Trophoblast cell (in vitro differentiated cells and primary cell): ENCODE data around the gene IDNK.

Experiments used
- DNase-seq, 2 donors: peaks; one replicate each; pipeline ENCODE4 v3.0.0-alpha.2; 2016
- H2AFZ ChIP-seq: 2 replicates; pipeline ENCODE4 v1.6.1; 2013; ENCODE audit warnings: low read length, moderate library complexity, mild to moderate bottlenecking; ENCODE audit not compliant: insufficient read depth, poor library complexity
- H2AK5ac ChIP-seq: 2 replicates; pipeline ENCODE4 v1.6.1; 2013; ENCODE audit warnings: mild to moderate bottlenecking, low read length
- H2BK120ac ChIP-seq: 2 replicates; pipeline ENCODE4 v1.6.1; 2013; ENCODE audit warnings: low read length, mild to moderate bottlenecking, moderate library complexity; ENCODE audit not compliant: insufficient read depth, poor library complexity
- H2BK12ac ChIP-seq: 2 replicates; pipeline ENCODE4 v1.6.1; 2013; ENCODE audit warnings: mild to moderate bottlenecking, low read length, moderate library complexity
- H2BK5ac ChIP-seq: 2 replicates; pipeline ENCODE4 v1.6.1; 2013; ENCODE audit warnings: low read length, low read depth, moderate library complexity, mild to moderate bottlenecking; ENCODE audit not compliant: poor library complexity
- H3K14ac ChIP-seq: 2 replicates; pipeline ENCODE4 v1.6.1; 2013; ENCODE audit warnings: mild to moderate bottlenecking, low read length
- H3K18ac ChIP-seq: 2 replicates; pipeline ENCODE4 v1.6.1; 2013; ENCODE audit warnings: mild to moderate bottlenecking, low read length
- H3K23ac ChIP-seq: 2 replicates; pipeline ENCODE4 v1.6.1; 2013; ENCODE audit warnings: low read length
- H3K27ac ChIP-seq: 2 replicates; pipeline ENCODE4 v1.5.1; 2013; ENCODE audit warnings: low read depth, mild to moderate bottlenecking, inconsistent platforms, low read length, moderate library complexity
- H3K27me3 ChIP-seq: 2 replicates; pipeline ENCODE4 v1.6.1; 2013; ENCODE audit warnings: inconsistent platforms, mild to moderate bottlenecking, low read length, moderate library complexity; ENCODE audit not compliant: insufficient read depth
- H3K36me3 ChIP-seq, 2 experiments: 1 replicate in 1 of 2; 2 replicates in 1 of 2; pipeline ENCODE4 v1.6.1; 2013; ENCODE audit warnings: low read length in 2 of 2, mild to moderate bottlenecking in 2 of 2, moderate library complexity in 1 of 2; ENCODE audit not compliant: insufficient read depth in 2 of 2, control insufficient read depth in 1 of 2
- H3K4ac ChIP-seq: 2 replicates; pipeline ENCODE4 v1.6.1; 2013; ENCODE audit warnings: low read depth, mild to moderate bottlenecking, low read length, moderate library complexity
- H3K4me1 ChIP-seq, 2 experiments: 1 replicate in 1 of 2; 2 replicates in 1 of 2; pipeline ENCODE4 v1.6.1; 2013; ENCODE audit warnings: low read length in 2 of 2, mild to moderate bottlenecking in 2 of 2, moderate library complexity in 1 of 2; ENCODE audit not compliant: insufficient read depth in 2 of 2, control insufficient read depth in 1 of 2
- H3K4me2 ChIP-seq: 2 replicates; pipeline ENCODE4 v1.6.1; 2013; ENCODE audit warnings: inconsistent platforms, mild to moderate bottlenecking, low read length, moderate library complexity
- H3K4me3 ChIP-seq: 2 replicates; pipeline ENCODE4 v1.5.1; 2013; ENCODE audit warnings: mild to moderate bottlenecking, low read depth, low read length, inconsistent platforms
- H3K79me1 ChIP-seq: one replicate; pipeline ENCODE4 v1.6.1; 2013; ENCODE audit warnings: low read length
- H3K79me2 ChIP-seq: 2 replicates; pipeline ENCODE4 v1.6.1; 2013; ENCODE audit warnings: low read length, mild to moderate bottlenecking; ENCODE audit not compliant: control insufficient read depth, insufficient read depth, poor library complexity
- H3K9ac ChIP-seq: 2 replicates; pipeline ENCODE4 v1.6.1; 2013; ENCODE audit warnings: mild to moderate bottlenecking, low read length
- H3K9me3 ChIP-seq: 2 replicates; pipeline ENCODE4 v1.6.1; 2013; ENCODE audit warnings: low read depth, mild to moderate bottlenecking, control low read depth, inconsistent platforms, low read length; ENCODE audit not compliant: insufficient read depth
- H4K12ac ChIP-seq: 2 replicates; pipeline ENCODE4 v1.6.1; 2013; ENCODE audit warnings: low read depth, mild to moderate bottlenecking, low read length, moderate library complexity
- H4K8ac ChIP-seq: 2 replicates; pipeline ENCODE4 v1.6.1; 2013; ENCODE audit warnings: low read depth, mild to moderate bottlenecking, low read length, moderate library complexity
- H4K91ac ChIP-seq: one replicate; pipeline ENCODE4 v1.6.1; 2013; ENCODE audit warnings: low read depth, mild to moderate bottlenecking, low read length, moderate library complexity
- WGBS: extraction: QIAGEN DNeasy Blood & Tissue Kit; methylation state at CpG from one replicate; pipeline ENCODE4 v1.1.7; 2013; ENCODE audit warnings: missing lambda C conversion rate; ENCODE audit not compliant: insufficient read length, insufficient coverage; ENCODE audit errors: extremely low coverage; 5-methylcytosine and 5-hydroxymethylcytosine counted together

The IDNK gene

GRCh38 chr9:83677596-83677995, 54.7 kb downstream of the IDNK start:
- H3K27ac ChIP-seq: no peak overlapping the region
- no peak overlapping the region for H2BK5ac ChIP-seq
- H4K91ac ChIP-seq: no peak overlapping the region
- H2BK120ac ChIP-seq: no peak overlapping the region
- no peaks in the 10 kb centered on the region for H3K4me1 ChIP-seq
- H4K12ac ChIP-seq: no peak overlapping the region
- H3K9me3 ChIP-seq: no peaks in the 10 kb centered on the region
- H3K9ac ChIP-seq: no peak overlapping the region
- peaks cover 20 to 33% of the 10 kb centered on the region in 2 experiments for H3K36me3 ChIP-seq
- no peak overlapping the region for H3K18ac ChIP-seq
- H3K4me2 ChIP-seq: no peak overlapping the region
- DNase-seq: no peak
- H3K27me3 ChIP-seq: no peaks in the 10 kb centered on the region
- no peak overlapping the region for H3K23ac ChIP-seq
- H3K79me2 ChIP-seq: no peaks in the 10 kb centered on the region
- no CpG with 5 or more reads among the region's 3 CpGs for WGBS
- no peak overlapping the region for H2AK5ac ChIP-seq
- no peak overlapping the region for H2BK12ac ChIP-seq
- H3K14ac ChIP-seq: no peak overlapping the region
- no peak overlapping the region for H4K8ac ChIP-seq
- H3K4me3 ChIP-seq: no peak overlapping the region
- no peak overlapping the region for H2AFZ ChIP-seq
- H3K79me1 ChIP-seq: no peaks in the 10 kb centered on the region
- H3K4ac ChIP-seq: no peak overlapping the region

- H4K8ac ChIP-seq: no peak overlapping the region
- no peak overlapping the region for H4K12ac ChIP-seq
- WGBS: no CpG with 5 or more reads among the region's 1 CpG
- H3K23ac ChIP-seq: no peak overlapping the region
- DNase-seq: no peak
- no peak overlapping the region for H2BK5ac ChIP-seq
- no peak overlapping the region for H3K14ac ChIP-seq
- H3K79me1 ChIP-seq: no peaks in the 10 kb centered on the region
- no peak overlapping the region for H3K27ac ChIP-seq
- H3K9me3 ChIP-seq: no peaks in the 10 kb centered on the region
- no peak overlapping the region for H3K4me3 ChIP-seq
- H3K18ac ChIP-seq: no peak overlapping the region
- no peaks in the 10 kb centered on the region for H3K4me1 ChIP-seq
- H3K36me3 ChIP-seq: peaks cover 18 to 26% of the 10 kb centered on the region in 2 experiments
- no peak overlapping the region for H3K4ac ChIP-seq
- no peak overlapping the region for H2BK120ac ChIP-seq
- H3K27me3 ChIP-seq: no peaks in the 10 kb centered on the region
- no peak overlapping the region for H4K91ac ChIP-seq
- H2BK12ac ChIP-seq: no peak overlapping the region
- no peak overlapping the region for H3K9ac ChIP-seq
- no peaks in the 10 kb centered on the region for H3K79me2 ChIP-seq
- H2AFZ ChIP-seq: no peak overlapping the region
- H3K4me2 ChIP-seq: no peak overlapping the region
- no peak overlapping the region for H2AK5ac ChIP-seq
Measured at GRCh38 chr9:83680233-83680632, 57.3 kb downstream of the IDNK start.

- Histone ChIP-seq H3K27me3 (no peaks in the 10 kb centered on the region), H3K27ac (no peak overlapping the region), H3K36me3 (peaks cover 20 to 26% of the 10 kb centered on the region in 2 experiments), H4K8ac (no peak overlapping the region), H3K18ac (no peak overlapping the region), H4K12ac (no peak overlapping the region), H3K9me3 (no peaks in the 10 kb centered on the region), H2AK5ac (no peak overlapping the region), H3K4me2 (no peak overlapping the region), H2BK12ac (no peak overlapping the region), H3K4me3 (no peak overlapping the region), H2AFZ (no peak overlapping the region), H4K91ac (no peak overlapping the region), H3K23ac (no peak overlapping the region), H3K14ac (no peak overlapping the region), H3K4me1 (no peaks in the 10 kb centered on the region), H2BK5ac (no peak overlapping the region), H3K9ac (no peak overlapping the region), H3K79me2 (no peaks in the 10 kb centered on the region), H3K79me1 (no peaks in the 10 kb centered on the region), H3K4ac (no peak overlapping the region), H2BK120ac (no peak overlapping the region)
- no CpG with 5 or more reads among the region's 2 CpGs for WGBS
- no peak for DNase-seq
Measured at GRCh38 chr9:83681490-83681889, 58.5 kb downstream of the IDNK start.

GRCh38 chr9:83688921-83689320, 66.0 kb downstream of the IDNK start:
- Histone ChIP-seq H3K4me2 (no peak overlapping the region), H2AK5ac (no peak overlapping the region), H3K79me1 (no peaks in the 10 kb centered on the region), H2BK120ac (no peak overlapping the region), H4K12ac (no peak overlapping the region), H4K91ac (no peak overlapping the region), H3K36me3 (peaks cover 3 to 6% of the 10 kb centered on the region in 2 experiments), H3K9ac (no peak overlapping the region), H4K8ac (no peak overlapping the region), H3K14ac (no peak overlapping the region), H2BK5ac (no peak overlapping the region), H3K79me2 (peaks cover 3% of the 10 kb centered on the region), H3K4me1 (no peaks in the 10 kb centered on the region), H3K9me3 (no peaks in the 10 kb centered on the region), H2BK12ac (no peak overlapping the region), H3K27me3 (no peaks in the 10 kb centered on the region), H3K23ac (no peak overlapping the region), H2AFZ (no peak overlapping the region), H3K4ac (no peak overlapping the region), H3K4me3 (no peak overlapping the region), H3K27ac (no peak overlapping the region), H3K18ac (no peak overlapping the region)
- 100% methylated on average over 1 of the region's 3 CpGs for WGBS
- no peak for DNase-seq
